Activated CD4-positive, alpha-beta T cell treated with anti-CD3 and anti-CD28 coated beads for 36 hours (primary cell): ENCODE results near the gene HDX. TPM values are rescaled to one million over a fixed set of nuclear protein-coding genes. Genes with fewer than 3 reads are reported as not detected.
A peak's percentile ranks its signal among the peaks of the same experiment; 100 is the strongest.
"Not testable (repeated sequence)": the region's sequence is repeated elsewhere in the genome, so short reads cannot be mapped to it uniquely, and the experiment has no call there.

Experiments
- ATAC-seq: fragments of 200-7000 bp; cut with Tn5 transposase; one replicate; pipeline ENCODE4 v1.10.0; 2021; ENCODE audit warnings: mild to moderate bottlenecking, moderate library complexity
- CTCF ChIA-PET: fragments of 350-600 bp; sonication (Branson Sonifier 250); formaldehyde crosslinking; loops from one replicate; lab custom pipeline; 2021; ENCODE audit warnings: antibody characterized with exemption; lab: Charles Lee
- POLR2A ChIA-PET: fragments of 350-600 bp; sonication (Branson Sonifier 250); formaldehyde crosslinking; loops from one replicate; lab custom pipeline; 2021; ENCODE audit warnings: antibody characterized with exemption, inconsistent platforms; lab: Charles Lee
- DNase-seq: peaks from one replicate; pipeline ENCODE4 v3.0.0-alpha.2; 2020
- H3K27ac Mint-ChIP-seq: one replicate; pipeline ENCODE4 v1.8.0; 2021; ENCODE audit warnings: mixed read lengths
- H3K27me3 Mint-ChIP-seq: one replicate; pipeline ENCODE4 v1.8.0; 2021; ENCODE audit warnings: mixed read lengths
- H3K36me3 Mint-ChIP-seq: one replicate; pipeline ENCODE4 v1.8.0; 2021; ENCODE audit warnings: low read depth, mixed read lengths
- H3K4me1 Mint-ChIP-seq: one replicate; pipeline ENCODE4 v1.8.0; 2021; ENCODE audit warnings: mixed read lengths
- H3K4me3 Mint-ChIP-seq: one replicate; pipeline ENCODE4 v1.8.0; 2021; ENCODE audit warnings: mild to moderate bottlenecking, moderate library complexity, mixed read lengths
- H3K9me3 Mint-ChIP-seq: one replicate; pipeline ENCODE4 v1.8.0; 2021; ENCODE audit warnings: low read depth, mixed read lengths
- intact Hi-C, 2 experiments: fragments of 100-400 bp; cut with DNase I in 1 of 2; cut with micrococcal nuclease in 1 of 2; formaldehyde crosslinking; loops; one replicate each; pipeline versions ENCODE4 v1.14.2 to v1.15.1; 2022 to 2024; cut with DNase I, micrococcal nuclease
- total RNA-seq, 2 experiments: library from RNA; stranded (reverse); gene quantifications; one replicate each; pipeline ENCODE4 v1.2.3, GENCODE V29; 2021

HDX gene, protein sequence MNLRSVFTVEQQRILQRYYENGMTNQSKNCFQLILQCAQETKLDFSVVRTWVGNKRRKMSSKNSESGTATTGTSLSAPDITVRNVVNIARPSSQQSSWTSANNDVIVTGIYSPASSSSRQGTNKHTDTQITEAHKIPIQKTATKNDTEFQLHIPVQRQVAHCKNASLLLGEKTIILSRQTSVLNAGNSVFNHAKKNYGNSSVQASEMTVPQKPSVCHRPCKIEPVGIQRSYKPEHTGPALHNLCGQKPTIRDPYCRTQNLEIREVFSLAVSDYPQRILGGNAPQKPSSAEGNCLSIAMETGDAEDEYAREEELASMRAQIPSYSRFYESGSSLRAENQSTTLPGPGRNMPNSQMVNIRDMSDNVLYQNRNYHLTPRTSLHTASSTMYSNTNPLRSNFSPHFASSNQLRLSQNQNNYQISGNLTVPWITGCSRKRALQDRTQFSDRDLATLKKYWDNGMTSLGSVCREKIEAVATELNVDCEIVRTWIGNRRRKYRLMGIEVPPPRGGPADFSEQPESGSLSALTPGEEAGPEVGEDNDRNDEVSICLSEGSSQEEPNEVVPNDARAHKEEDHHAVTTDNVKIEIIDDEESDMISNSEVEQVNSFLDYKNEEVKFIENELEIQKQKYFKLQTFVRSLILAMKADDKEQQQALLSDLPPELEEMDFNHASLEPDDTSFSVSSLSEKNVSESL
- 1 to 10 TPM; 1.5 to 2.6 TPM for total RNA-seq

DNA sequence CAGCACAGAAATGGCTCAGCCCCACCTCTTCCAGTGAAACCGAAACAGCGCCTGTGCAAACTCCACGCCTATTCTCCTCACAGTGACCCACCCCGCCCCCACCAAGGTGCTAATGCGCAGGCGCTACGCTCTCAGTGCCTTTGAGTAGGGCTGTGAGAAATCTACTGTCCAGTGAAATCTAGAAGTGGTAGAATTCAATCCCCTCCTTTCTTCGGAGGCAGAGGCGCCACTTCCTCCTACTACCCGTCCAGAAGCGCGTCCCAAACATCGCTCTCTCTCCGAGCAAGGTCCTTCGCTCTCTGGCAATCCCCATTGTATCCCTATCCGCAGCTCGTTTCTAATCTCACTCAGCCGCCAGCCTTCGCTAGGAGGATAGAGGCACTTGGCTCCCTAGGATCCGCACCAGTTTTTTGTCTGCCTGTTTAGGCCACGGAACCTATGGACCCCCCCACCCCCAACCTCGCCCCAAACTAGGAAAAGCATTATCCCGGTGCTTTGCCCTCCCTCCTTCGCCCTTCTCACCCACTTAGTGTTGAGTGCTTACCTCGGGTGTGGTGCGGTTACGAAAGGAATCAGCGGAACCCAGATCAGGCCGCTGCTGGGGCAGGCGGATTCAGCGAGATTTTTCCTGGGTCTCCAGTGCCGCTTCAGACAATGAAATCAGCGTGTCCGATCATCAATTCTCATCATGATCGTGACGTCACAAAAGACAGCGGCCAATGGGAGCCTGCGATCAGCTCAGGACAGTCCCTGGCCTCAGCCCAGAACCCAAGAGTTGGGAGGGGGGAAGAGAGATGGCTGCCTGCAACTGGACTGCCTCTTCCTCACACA is at the start of gene HDX:
Gene HDX (minus strand): TSS at position 656 of the 831 bp plus-strand sequence. CDS start 27,056 bp downstream, outside the sequence.
- Mint-ChIP-seq H3K27me3 (no peaks in the 10 kb centered on the region), H3K9me3 (no peaks in the 10 kb centered on the region), H3K36me3 (no peaks in the 10 kb centered on the region), H3K4me3 (peak within 1 kb of the TSS; percentile 79), H3K27ac (peak within 1 kb of the TSS; percentile 82), H3K4me1 (no peaks in the 10 kb centered on the region)
- DNase-seq = peak; percentile 82
- ATAC-seq = peak; percentile 98
- intact Hi-C loops = loop anchor here in 1 of 2 experiments (10.0 kb wide), 1 partner anchor 503 kb away; the partner anchor contains the start of gene APOOL
- ChIA-PET CTCF (interaction anchor here (0.9 kb wide), 1 partner anchor 9 kb away, joined by 3 read pairs; no protein-coding TSS in a partner anchor), POLR2A (interaction anchor here (0.6 kb wide), 1 partner anchor 24 kb away, joined by 3 read pairs; no protein-coding TSS in a partner anchor)

DNA sequence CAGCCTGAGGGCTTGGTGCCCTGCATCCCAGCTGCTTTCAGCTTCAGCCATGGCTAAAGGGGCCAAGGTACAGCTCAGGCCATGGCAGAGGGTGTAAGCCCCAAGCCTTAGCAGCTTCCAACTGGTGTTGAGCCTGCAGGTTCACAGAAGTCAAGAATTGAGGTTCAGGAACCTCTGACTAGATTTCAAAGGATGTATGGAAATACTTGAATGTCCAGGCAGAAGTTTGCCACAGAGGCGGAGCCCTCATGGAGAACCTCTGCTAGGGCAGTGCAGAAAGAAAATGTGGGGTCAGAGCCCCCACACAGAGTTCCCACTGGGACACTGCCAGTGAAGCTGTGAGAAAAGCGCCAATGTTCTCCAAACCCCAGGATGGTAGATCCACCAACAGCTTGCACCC is 39.1 kb upstream of the HDX start:
- H3K4me3 Mint-ChIP-seq, intact Hi-C loops, DNase-seq, POLR2A ChIA-PET, H3K27ac Mint-ChIP-seq, H3K36me3 Mint-ChIP-seq, H3K4me1 Mint-ChIP-seq, ATAC-seq, CTCF ChIA-PET, H3K27me3 Mint-ChIP-seq: not testable (repeated sequence)
- peaks cover 12% of the 10 kb centered on the region for H3K9me3 Mint-ChIP-seq

DNA sequence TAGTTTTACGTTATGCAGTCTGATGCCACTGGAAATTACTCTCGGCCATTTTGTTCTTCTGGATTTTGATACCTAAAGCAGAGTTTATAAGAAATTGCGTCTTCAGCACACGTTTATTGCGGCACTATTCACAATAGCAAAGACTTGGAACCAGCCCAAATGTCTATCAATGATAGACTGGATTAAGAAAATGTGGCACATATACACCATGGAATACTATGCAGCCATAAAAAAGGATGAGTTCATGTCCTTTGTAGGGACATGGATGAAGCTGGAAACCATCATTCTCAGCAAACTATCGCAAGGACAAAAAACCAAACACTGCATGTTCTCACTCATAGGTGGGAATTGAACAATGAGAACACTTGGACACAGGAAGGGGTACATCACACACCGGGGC is 35.4 kb upstream of the HDX start:
- H3K36me3 Mint-ChIP-seq, intact Hi-C loops, H3K4me1 Mint-ChIP-seq, H3K27ac Mint-ChIP-seq, H3K27me3 Mint-ChIP-seq, ATAC-seq, CTCF ChIA-PET, DNase-seq, H3K4me3 Mint-ChIP-seq, POLR2A ChIA-PET: not testable (repeated sequence)
- peaks cover 12% of the 10 kb centered on the region for H3K9me3 Mint-ChIP-seq

DNA sequence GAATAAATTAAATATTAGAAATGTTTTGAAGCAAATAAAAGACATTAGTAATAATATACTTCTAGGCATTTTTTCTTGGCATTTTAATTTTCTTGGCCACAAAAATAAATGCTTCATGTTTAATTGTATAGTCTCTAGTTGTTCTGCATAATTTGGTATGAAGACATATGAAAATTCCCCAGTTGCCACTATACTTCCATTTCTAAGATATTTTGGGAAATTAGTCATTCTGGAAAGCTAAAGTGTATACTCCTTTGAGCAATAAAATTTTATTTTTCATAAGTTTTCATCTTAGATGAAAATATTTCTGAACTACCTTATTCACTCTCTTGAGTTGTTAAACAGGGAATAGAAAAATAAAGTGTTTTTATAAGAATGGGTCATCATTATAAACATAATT is 13.8 kb downstream of the HDX start:
- H3K4me3 Mint-ChIP-seq = no peak overlapping the region
- no peaks in the 10 kb centered on the region for H3K27me3 Mint-ChIP-seq
- DNase-seq (no peak), ATAC-seq (no peak)
- no peak overlapping the region for H3K27ac Mint-ChIP-seq
- intact Hi-C loops = no loop called here
- ChIA-PET CTCF (no interaction called here), POLR2A (no interaction called here)
- no peaks in the 10 kb centered on the region for H3K9me3 Mint-ChIP-seq
- H3K4me1 Mint-ChIP-seq = no peaks in the 10 kb centered on the region
- H3K36me3 Mint-ChIP-seq = peaks cover 6% of the 10 kb centered on the region

DNA sequence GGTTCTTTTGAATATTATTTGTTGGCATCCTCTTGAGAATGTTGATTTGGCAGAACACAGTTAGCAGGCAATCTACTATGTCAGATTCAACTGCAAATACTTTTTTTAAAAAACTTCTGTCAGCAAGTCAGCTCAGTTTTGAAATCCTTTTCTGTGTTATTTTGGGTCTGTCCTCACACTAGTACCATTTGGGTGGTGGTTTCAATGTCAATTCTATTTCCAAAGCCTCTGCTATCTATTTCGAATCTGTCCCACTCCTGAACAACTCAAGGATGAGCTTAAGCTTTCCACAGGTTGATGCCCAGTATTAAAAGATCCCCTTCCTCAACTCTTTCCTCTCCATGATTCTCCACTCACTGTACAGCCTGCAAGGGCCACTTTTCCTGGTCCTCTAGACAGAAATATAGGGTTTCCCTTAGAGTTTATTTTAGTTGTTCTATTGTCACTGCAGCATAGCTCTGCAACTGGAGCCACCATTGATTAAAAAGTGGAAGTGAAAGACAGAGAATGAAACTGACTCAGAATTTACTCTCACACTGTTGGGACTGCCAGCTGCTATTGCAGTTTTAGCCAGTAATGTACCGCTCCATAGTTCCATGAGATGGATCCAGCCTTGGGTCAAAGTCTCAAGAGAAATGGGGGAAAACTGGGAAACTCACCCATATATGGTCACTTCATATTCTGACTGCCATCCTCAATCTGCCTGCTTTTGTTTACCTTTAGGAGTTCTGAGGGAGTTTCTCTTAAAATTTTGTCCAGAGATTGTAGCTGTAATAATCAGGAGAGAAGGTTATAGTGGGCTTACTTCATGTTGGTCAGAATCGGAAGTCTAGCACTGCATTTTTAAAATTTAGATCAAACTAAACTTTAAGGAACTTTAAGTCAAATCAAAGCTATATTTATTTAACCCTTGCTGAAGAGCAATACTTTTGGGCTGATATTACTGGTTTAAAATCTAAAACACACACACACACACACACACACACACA is 14.6 kb downstream of the HDX start:
- DNase-seq = no peak
- POLR2A ChIA-PET = no interaction called here
- no peak overlapping the region for H3K4me3 Mint-ChIP-seq

DNA sequence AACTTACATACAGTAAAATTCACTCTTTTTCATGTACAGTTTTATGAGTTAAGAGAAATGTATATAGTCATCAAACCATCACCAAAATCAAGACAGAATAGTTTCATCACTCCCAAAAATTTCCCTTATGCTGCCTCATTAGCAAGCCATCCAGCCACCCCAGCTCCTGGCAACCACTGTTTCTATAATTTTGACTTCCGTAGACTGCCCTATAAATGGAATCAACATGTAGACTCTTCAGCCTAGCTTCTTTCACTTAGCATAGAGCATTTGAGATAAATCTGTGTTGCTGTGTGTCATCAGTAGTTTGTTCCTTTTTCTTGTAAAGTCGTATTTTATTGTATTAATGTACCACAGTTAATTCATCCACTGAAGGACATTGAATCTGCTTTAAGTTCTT is 23.2 kb downstream of the HDX start:
- CTCF ChIA-PET = no interaction called here
- intact Hi-C loops = no loop called here
- no peak for DNase-seq
- peaks cover 3% of the 10 kb centered on the region for H3K9me3 Mint-ChIP-seq
- ATAC-seq = no peak
- no peaks in the 10 kb centered on the region for H3K27me3 Mint-ChIP-seq
- H3K4me1 Mint-ChIP-seq = no peaks in the 10 kb centered on the region
- POLR2A ChIA-PET = no interaction called here
- H3K4me3 Mint-ChIP-seq = no peak overlapping the region
- H3K27ac Mint-ChIP-seq = no peak overlapping the region
- peaks cover 3% of the 10 kb centered on the region for H3K36me3 Mint-ChIP-seq

More for the DNA sequence above, 14.6 kb downstream of the HDX start:
- Mint-ChIP-seq H3K36me3 (peaks cover 6% of the 10 kb centered on the region), H3K9me3 (no peaks in the 10 kb centered on the region), H3K27ac (no peak overlapping the region), H3K4me1 (no peaks in the 10 kb centered on the region), H3K27me3 (no peaks in the 10 kb centered on the region)
- intact Hi-C loops = no loop called here
- ATAC-seq = no peak
- CTCF ChIA-PET = no interaction called here

DNA sequence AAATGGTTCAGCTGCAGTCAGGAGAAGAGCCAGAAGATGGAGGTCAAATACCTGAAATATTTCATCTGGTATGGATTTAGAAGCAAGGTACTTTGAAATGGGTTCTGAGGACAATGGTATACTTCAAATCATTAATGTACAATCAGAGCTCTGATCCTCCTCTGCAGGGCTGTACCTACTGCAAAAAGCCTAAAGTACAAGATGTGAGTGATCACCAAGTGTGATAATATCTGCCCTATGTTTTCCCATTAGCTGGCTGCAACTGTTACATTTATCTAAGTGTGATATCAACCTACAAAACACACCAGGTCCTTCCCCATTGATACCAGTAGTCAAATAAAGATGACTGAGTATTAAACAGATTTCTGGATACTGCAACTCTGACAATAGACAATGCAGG is 25.1 kb downstream of the HDX start:
- no peak overlapping the region for H3K27ac Mint-ChIP-seq
- POLR2A ChIA-PET = no interaction called here

DNA sequence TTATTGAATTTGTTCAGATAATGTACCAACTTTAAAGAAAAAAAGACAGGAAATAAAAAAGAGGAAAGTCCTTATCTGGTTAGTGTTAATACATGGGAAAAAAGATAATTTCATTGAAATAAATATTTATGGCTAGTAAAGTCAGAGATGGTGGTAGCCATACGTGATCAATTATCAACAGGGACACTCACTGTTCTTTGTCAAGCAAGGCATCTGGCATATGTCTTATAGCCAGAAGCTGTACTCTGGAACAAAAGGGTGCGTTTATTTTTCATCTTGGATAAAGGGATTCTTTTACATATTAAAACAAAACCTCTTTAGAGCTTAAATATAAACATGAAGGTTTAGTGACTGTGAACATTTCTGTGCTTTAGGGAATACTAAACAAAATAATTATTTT is 26.7 kb downstream of the HDX start:
- no peak overlapping the region for H3K27ac Mint-ChIP-seq
- no peaks in the 10 kb centered on the region for H3K4me1 Mint-ChIP-seq
- no peaks in the 10 kb centered on the region for H3K27me3 Mint-ChIP-seq
- CTCF ChIA-PET = no interaction called here
- H3K36me3 Mint-ChIP-seq = no peaks in the 10 kb centered on the region
- intact Hi-C loops = no loop called here
- no peak for DNase-seq
- H3K4me3 Mint-ChIP-seq = no peak overlapping the region
- ATAC-seq = no peak
- POLR2A ChIA-PET = no interaction called here
- no peaks in the 10 kb centered on the region for H3K9me3 Mint-ChIP-seq

More for the DNA sequence above, 25.1 kb downstream of the HDX start:
- Mint-ChIP-seq H3K4me1 (no peaks in the 10 kb centered on the region), H3K27me3 (no peaks in the 10 kb centered on the region), H3K36me3 (no peaks in the 10 kb centered on the region), H3K9me3 (peaks cover 3% of the 10 kb centered on the region), H3K4me3 (no peak overlapping the region)
- intact Hi-C loops = no loop called here
- no peak for ATAC-seq
- CTCF ChIA-PET = no interaction called here
- DNase-seq = no peak

DNA sequence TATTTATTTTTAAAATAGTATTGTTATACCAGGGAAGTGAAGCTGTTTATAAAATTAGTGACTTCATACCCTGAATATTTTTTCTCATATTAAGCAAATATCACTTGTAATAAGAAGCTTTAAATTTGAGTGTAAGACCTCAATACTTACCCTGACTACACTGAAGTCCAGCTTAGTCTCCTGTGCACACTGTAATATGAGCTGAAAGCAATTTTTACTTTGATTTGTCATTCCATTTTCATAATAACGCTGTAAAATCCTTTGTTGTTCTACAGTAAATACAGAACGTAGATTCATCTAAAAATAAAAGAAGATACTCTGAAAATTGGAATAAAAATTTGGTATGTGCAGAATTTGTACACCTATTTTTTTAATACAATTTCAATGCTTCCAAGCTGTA is 27.2 kb downstream of the HDX start:
- no peak for ATAC-seq
- Mint-ChIP-seq H3K27ac (no peak overlapping the region), H3K4me1 (no peaks in the 10 kb centered on the region), H3K27me3 (no peaks in the 10 kb centered on the region), H3K4me3 (no peak overlapping the region), H3K9me3 (no peaks in the 10 kb centered on the region), H3K36me3 (no peaks in the 10 kb centered on the region)
- intact Hi-C loops = no loop called here
- DNase-seq = no peak
- ChIA-PET CTCF (no interaction called here), POLR2A (no interaction called here)

DNA sequence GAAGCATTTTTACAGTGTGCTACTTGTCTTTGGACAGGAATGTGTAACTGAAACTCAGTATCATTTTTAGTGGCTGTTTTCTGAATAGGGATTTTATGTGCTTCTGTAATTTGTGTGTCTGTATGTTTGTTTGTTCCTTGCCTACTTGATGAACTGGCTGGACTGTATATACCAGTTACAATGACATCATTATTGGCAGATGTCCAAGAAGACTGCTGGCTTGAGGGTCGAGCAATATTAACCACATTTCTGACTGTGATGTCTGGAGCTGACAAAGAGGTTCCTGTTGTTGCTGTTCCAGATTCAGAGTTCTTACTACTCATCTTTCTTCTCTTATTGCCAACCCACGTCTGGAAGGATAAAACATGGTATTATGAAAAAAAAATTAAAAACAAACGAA is 33.0 kb downstream of the HDX start:
- no peak for ATAC-seq
- intact Hi-C loops = no loop called here
- no peak overlapping the region for H3K4me3 Mint-ChIP-seq
- no peaks in the 10 kb centered on the region for H3K4me1 Mint-ChIP-seq
- H3K36me3 Mint-ChIP-seq = peaks cover 1% of the 10 kb centered on the region
- no peak overlapping the region for H3K27ac Mint-ChIP-seq
- CTCF ChIA-PET = no interaction called here
- H3K9me3 Mint-ChIP-seq = peaks cover 5% of the 10 kb centered on the region
- H3K27me3 Mint-ChIP-seq = no peaks in the 10 kb centered on the region
- POLR2A ChIA-PET = no interaction called here
- no peak for DNase-seq
